Ureter (tissue), 1 donor: ENCODE data around the gene ST7. TPM values are rescaled to one million over a fixed set of nuclear protein-coding genes. Genes with fewer than 3 reads are reported as not detected.

Experiments used
- DNase-seq: peaks from one replicate; pipeline ENCODE4 v3.0.0-alpha.2; 2020; ENCODE audit warnings: low spot score
- total RNA-seq: library from RNA; stranded (reverse); gene quantifications from one replicate; pipeline ENCODE4 v1.2.4, GENCODE V29; 2023
- donor health status: DM: yes; HTN: yes; CAD: no.

The ST7 gene
- total RNA-seq, 1 donor from 2014 or later = 25.4 TPM

DNA sequence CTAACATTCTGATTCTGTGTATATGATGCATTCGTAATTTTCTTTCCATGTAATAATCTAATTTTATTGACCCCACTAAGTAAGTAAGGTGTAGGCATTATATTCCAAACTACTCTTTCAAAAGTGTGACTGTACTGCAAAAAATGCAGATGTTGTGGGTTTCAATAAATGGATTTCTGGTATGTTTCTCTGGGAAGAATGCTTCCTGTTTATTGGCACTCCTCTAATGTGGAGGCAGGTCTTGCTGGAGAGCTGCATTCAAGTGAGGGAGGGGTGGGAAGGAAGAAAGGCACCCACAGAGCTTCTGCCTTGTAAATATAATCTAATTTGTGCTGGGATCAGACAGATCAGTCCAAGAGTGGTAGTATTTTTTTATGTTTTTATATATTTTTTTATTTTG is 23.9 kb downstream of the ST7 start:
- no peak for DNase-seq

DNA sequence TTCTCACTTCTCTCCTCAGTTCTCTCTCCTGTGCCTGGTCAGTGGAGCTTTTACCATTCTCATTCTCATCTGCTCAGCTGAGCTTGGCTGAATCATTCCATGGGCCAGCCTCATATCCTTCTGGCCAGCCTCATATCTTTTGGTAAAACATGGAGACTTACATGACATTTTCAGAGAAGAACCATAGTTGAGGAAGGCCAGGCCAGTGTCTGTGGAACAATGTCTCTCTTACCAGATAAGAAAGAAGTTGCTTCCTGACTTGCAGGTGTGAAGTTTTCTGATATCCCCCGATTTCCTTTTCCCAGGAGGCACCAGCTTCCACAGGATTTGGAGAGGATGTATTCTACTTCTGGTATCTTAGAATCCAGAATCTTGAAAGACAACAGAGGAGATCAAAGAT is 24.7 kb downstream of the ST7 start:
- no peak for DNase-seq

DNA sequence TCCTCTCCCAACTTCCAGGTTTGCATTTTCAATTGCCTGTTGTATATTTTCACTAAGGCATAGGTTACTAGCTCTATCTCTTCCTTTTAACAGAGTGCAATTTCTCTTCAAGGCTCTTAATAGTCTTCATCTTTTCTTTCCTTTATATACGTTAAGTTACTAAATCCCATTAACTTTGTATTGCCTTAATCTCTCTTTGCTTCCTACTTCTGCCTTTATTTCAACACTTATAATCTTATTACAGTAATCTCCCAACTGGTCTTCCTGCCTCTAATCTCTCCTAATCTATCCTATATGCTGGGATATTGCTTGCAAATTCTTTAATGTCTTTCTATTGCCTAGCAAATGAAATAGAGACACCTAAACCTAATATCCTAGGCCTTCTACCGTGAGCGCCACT is 26.1 kb downstream of the ST7 start:
- no peak for DNase-seq

DNA sequence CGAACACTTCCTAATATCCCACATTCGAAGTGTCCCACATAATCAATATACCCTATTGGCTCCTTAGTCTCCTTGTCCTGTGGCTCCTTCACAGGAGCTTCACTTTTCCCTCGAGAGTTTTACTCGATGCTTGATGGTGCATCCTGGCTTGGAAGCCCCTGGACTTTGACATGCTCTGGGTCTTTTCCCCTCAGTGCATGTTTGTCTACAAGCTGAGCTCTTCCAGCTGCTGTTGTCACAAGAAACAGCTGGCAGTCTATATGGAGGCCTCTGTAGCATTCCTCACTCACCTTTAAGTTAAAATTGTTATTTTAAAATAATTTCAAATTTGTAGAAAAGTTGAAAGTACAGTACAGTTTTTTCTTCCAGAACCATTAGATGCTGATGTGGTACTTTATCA is 27.1 kb downstream of the ST7 start:
- no peak for DNase-seq

DNA sequence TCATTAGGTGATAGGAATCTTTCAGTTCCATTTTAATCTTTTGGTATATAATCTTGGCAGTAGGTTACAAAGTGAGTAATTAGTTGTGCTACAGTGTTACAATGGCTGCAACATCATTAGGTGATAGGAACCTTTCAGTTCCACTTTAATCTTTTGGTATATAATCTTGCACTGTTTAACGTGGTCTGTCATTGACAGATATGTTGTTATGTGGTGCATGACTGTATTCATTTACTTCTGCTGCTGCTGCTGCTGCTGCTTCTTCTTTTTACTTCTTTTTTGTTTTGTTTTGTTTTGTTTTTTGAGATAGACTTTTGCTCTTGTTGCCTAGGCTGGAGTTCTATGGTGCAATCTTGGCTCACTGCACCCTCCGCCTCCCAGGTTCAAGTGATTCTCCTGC is 28.6 kb downstream of the ST7 start:
- DNase-seq = no peak

- DNase-seq = no peak
These were observed 31.2 kb downstream of the ST7 start for GRCh38 chr7:116984511-116984910.

DNA sequence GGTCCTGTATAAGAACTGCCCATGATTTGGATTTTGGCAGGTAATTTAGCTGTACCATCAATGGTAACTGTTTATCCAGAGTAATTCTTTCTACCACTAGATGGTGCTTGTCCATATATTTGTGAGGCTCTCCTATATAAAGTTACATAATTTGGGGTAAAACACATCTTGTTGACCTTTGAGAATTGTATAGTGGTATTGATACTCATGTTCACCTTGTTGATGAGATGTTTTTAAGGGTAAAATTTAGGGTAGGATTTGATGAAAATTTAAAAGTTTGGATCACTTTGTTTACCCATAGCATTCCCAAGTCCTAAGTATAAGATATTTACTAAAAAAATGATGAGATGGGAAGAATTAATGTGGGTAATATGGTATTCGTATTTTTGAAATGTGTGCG is 31.6 kb downstream of the ST7 start:
- no peak for DNase-seq

- DNase-seq = no peak
These were observed 32.3 kb downstream of the ST7 start for GRCh38 chr7:116985575-116985974.

DNA sequence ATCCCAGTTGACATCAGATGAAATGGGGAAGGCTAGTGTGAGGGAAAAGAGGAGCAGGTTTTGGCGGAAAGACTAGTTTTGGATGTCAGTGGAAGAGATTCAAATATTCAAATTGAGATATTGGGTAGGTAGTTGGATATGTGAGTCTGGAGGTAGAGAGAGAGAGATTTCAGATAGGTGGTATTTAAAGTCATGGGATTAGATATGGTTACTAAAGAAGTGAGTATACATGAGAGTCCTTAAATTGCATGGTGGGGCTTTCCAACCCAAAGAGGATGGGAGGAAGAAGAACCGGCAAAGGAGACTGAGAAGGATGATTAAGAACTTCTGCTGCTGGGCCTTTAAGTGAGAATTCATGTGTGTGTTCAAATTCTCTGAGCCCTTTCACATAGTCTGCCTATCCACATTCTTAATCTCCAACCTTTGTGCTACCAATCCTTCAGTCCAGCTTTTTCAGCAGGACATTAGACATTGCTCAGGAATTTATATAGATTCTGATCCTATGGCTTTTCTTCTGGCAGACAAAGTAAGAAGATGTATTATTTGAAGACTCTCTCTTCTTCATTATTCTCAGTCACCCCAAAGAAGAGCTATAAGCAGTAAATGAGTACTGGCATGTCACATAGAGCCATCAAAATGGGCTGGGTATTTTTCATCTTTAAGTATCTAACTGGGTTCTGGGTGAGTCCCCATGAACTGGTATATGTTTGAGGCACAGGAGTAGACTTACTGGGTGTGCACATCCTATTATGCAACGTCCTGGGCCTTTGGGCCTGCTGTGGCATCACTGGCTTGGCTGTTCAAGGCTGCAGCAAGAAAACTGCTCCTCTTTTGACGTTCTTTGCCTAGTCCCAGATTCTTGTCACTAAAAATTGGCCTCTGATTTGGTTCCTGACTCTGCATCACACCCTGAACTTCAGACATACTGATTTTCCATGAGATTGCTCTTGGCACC is 33.6 kb downstream of the ST7 start:
- no peak for DNase-seq

DNA sequence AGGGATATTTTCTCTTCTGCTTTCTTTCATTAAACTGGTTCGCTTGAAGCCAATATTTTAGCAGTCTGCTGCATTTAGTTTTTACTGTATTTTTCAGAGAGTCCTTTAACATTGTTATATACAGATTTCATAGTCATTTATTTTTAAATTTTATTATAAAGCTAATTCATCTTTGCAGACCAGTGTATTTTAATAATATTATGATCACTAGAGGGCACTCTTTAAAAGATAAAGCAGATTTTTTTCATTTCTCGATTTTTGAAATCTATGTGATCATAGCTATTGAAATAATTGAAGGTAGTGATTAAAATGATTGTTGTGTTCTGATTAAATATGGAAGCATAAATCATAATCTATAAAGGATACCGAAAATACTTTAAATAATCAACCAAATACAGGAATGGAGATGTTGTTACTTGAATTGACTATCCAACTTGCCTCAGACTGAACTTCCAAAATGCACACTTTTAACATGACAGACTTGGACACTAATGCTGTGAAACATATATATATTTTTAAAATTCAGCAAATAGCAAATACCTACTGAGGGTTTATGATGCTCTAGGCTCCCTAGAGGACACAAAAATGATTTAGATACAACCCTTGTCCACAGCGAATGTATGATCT is 35.2 kb downstream of the ST7 start:
- DNase-seq = no peak

DNA sequence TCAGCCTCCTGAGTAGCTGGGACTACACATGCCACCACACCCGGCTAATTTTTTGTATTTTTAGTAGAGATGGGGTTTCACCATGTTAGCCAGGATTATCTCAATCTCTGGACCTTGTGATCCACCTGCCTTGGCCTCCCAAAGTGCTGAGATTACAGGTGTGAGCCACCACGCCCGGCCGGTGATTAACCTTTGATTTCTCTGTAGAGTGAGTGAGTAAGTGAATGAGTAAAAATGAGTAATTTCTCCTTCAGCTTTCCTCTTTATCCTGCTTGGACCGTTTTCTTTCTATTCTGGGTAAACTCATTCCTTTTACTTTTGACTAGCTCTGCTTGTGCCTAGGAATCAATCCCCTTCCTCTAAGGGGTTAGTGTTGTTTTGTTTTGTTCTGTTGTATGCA is 36.8 kb downstream of the ST7 start:
- no peak for DNase-seq

DNA sequence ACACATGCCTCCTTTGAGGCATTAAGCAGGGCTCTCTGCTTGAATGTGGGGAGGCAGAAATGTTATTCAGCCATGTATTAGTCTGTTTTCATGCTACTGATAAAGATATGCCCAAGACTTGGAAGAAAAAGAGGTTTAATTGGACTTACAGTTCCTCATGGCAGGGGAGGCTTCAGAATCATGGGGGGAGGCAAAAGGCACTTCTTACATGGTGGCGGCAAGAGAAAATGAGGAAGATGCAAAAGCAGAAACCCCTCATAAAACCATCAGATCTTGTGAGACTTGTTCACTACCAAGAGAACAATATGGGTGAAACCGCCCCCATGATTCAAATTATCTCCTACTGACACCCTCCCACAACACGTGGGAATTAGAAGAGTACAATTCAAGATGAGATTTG is 37.9 kb downstream of the ST7 start:
- DNase-seq = no peak

- DNase-seq = no peak
These were observed 41.3 kb downstream of the ST7 start for GRCh38 chr7:116994611-116995010.

DNA sequence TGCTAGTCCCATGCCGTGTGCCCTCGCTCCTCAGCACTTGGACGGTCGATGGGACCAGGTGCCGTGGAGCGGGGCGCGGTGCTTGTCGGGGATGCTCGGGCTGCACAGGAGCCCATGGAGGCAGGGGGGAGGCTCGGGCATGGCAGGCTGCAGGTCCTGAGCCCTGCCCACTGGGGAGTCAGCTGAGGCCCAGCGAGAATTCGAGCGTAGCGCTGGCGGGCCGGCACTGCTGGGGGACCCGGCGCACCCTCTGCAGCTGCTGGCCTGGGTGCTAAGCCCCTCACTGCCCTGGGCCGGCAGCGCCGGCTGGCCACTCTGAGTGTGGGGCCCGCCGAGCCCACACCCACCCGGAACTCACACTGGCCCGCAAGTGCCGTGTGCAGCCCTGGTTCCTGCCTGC is 44.7 kb downstream of the ST7 start:
- DNase-seq = no peak

- no peak for DNase-seq
These were observed 45.4 kb downstream of the ST7 start for GRCh38 chr7:116998567-116999175.

DNA sequence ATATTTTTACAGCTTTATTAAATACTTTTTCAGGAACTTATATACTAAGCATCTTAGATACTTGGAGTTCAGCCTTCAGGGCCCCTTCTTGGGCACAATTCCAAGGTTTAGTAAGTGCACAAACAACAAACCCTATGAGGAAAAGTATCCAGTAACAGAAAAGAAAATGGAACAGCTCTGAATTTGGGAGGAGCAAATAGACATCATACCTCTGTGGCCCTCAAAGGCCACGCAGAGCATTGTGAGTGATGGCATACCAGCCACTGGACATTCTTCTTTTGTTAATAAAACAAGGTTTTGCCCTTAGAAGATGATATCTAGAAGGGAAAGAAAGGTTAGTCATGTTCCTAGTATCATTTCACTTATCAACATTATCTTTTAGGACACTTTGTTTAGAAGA is 46.0 kb downstream of the ST7 start:
- no peak for DNase-seq

DNA sequence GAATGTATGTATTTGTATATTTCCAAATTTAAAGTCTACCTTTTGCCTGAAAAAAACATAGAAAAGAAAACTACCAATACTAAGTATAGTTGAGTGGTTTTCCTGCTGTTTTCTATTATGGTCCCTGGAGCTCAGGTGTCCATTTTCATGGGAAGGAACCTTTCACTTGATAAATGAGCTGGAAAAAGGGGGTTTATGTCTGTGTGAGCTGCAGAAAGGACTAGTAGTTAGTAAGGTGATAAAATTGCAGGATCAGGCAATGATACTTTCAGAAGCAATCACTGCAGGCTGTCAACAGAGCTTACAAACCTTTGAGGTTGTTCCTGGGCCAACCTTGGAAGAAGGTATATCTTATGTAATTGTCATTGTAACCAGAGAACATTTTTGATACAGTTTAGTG is 48.0 kb downstream of the ST7 start:
- DNase-seq = no peak

DNA sequence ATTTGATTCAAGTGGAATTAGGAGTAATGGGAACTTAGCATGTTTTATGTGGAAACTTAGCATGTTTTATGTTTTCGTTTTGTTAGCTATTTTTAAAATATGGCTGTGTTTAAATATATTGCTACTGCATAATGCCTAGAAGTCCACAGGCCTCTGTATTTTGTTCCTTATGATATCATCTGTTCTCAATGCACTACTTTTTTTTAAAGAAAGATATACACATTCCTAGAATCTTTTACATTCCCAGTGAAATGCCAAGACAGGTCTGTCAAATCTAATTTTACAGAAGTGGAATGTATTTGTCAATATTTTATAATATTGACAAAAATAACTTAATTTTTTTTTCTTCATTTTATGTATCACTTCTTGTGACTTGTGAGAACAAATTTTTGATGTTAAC is 51.6 kb downstream of the ST7 start:
- DNase-seq = no peak

- DNase-seq = no peak
These were observed 52.1 kb downstream of the ST7 start for GRCh38 chr7:117005449-117005848.

GRCh38 chr7:117006907-117007684 is 53.8 kb downstream of the ST7 start:
- DNase-seq = no peak

- DNase-seq = no peak
These were observed 55.0 kb downstream of the ST7 start for GRCh38 chr7:117008118-117008885.
